Right ventricle myocardium superior (tissue), 1 donor: Measurements from ENCODE around the gene LYPD5. TPM values are rescaled to one million over a fixed set of nuclear protein-coding genes. Genes with fewer than 3 reads are reported as not detected.
"Not testable (repeated sequence)": the region's sequence is repeated elsewhere in the genome, so short reads cannot be mapped to it uniquely, and the experiment has no call there.

Experiments
- ATAC-seq: fragments of 200-7000 bp; cut with Tn5 transposase; one replicate; pipeline ENCODE4 v1.9.1; 2020; ENCODE audit warnings: mild to moderate bottlenecking; ENCODE audit not compliant: poor library complexity
- DNase-seq: peaks from one replicate; pipeline ENCODE4 v3.0.0-alpha.2; 2020
- intact Hi-C: fragments of 100-400 bp; cut with DNase I; formaldehyde crosslinking; loops from one replicate; pipeline ENCODE4 v1.11.2; 2022
- total RNA-seq: library from RNA; stranded (reverse); fragmentation: NEBNext Ultra II Directional; extraction: Animal tissue kit (Norgen Biotek cat#: 25700); gene quantifications from one replicate; pipeline ENCODE4 v1.2.1, GENCODE V29; 2021
- donor health status: DM: no; HTN: yes; CAD: no; lungs with severe emphysema.

LYPD5 gene
- total RNA-seq, 1 donor from 2014 or later = 0.89 TPM

DNA sequence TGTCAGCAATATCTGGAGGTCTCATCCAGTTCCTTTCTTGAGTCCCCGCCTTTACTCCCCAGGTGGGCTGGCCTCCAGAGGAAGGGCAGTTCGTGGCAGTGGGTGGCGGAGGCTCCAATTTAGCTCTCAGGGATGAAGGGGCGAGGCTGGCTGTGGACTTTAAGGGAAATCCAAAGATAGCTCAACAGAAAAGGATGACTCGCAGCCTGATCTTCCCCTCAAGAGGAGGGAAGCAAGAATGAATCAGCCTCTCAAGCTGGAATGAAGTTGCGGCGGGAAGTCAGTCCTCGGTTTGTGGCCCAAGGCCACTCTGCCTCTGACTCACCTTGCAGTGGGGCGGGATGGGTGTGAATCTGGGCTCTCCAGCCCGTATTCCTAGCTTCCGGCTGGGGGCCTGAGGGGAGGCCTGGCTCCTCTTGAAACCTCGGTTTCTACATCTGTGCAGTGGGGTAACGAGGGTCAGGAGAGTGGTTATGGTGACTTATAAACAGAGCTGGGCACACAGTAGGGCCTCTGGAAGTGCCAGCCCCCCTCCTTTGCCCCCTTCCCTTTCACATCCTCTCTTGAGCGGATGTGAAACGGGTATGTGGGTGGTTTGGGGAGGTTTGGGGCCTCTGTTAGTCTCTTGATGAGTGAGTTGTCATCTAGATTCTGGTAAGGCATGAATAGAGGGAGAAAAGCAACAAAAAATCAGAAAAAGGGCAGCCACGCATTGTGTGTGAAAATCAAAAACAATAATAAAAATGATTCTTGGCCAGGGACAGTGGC is 37.0 kb downstream of the LYPD5 start:
- intact Hi-C loops = no loop called here
- peak; percentile 57 for ATAC-seq
- peak; percentile 61 for DNase-seq

DNA sequence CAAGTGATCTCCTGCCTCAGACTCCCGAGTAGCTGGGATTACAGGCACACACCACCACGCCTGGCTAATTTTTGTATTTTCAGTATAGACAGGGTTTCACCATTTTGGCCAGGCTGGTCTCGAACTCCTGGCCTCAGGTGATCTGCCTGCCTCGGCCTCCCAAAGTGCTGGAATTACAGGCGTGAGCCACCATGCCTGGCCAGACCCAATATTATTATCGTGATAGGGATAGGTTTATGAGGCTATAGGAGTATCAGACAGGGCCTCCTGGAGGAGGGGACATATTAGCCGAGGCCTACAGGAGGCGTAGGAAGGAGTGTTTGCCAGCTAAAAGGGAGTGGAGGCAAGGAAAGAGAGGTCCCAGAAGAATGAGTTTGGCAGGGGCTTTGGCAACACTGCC is 37.6 kb downstream of the LYPD5 start:
- intact Hi-C loops, DNase-seq, ATAC-seq: not testable (repeated sequence)

DNA sequence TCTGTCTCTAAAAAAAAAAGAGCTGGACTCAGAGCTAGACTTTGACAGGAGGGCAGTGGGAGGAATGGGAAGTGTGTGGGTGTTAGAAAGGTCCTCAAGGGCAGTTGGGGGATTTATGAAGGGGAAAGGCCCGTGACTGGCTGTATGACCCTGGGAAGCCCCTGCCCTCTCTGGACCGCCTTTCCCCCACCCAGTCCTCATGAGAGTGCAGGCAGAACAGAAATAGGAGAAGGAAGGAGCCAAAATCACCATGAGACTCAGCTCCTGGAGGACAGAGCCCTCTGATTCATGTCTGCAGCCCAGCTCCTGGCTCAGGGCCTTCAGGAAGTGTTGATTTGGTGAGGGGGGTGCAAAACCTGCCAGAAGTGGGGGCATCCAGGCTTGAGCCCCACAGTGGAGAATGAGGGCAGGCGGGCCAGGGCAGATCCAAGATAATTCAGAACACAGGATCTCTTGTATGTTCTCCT is 38.7 kb downstream of the LYPD5 start:
- ATAC-seq (no peak), DNase-seq (no peak)
- intact Hi-C loops = no loop called here

DNA sequence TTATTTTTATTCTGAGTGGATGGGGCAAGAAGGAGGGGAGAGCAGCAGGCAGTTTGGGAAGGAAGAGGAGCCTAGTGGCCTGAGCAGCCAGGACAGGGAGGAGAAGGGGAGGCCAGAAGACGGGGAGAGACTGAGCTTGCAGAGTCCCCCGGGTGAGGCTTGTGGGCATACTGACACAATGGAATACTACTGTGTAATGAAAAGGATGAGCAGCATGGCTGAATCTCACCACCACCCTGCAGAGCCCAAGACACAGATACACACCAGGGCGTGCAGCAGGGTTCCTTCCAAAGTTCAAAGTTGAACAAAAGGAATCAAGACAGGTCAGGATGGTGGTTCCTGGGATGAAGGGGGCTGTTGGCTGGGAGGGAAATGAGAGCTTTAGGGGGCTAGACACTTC is 39.4 kb downstream of the LYPD5 start:
- intact Hi-C loops = no loop called here
- DNase-seq (no peak), ATAC-seq (no peak)

DNA sequence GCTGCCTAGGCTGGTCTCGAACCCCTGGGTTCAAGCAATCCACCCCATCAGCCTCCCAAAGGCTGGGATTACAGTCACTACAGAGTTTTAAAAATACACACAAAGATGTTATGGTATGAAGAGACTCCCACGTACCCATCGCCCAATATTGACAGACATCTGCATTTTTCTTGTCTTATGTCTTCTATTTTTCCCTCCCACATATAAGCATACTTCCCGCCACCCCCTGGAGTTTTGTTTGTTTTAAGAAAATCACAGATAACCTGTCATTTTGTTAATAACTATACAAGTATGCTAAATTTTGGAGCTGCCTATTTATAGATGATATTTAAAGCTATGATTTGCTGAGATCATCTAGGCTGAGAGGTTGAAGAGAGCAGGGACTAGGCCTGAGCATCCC is 41.3 kb downstream of the LYPD5 start:
- intact Hi-C loops = no loop called here
- DNase-seq = no peak
- no peak for ATAC-seq

DNA sequence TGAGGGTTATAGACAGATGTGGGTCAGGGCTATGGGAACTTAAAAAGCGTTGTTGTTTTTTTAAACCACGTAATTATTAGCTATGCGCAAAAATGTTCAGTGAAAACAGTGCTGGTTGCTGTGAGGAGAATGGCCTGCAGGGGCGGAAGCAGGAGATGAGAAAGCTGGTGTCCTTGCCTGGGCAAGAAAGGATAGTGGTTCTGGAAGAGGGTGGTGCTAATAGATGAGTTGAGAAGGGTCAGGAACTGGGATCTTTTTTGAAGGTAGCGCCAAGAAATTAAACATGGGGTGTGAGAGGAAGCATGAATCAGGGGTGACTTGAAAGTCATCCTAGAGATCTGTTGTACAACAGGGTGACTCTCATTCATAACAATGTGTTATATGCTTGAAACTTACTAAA is 42.7 kb downstream of the LYPD5 start:
- DNase-seq = no peak
- ATAC-seq = no peak
- intact Hi-C loops = no loop called here

DNA sequence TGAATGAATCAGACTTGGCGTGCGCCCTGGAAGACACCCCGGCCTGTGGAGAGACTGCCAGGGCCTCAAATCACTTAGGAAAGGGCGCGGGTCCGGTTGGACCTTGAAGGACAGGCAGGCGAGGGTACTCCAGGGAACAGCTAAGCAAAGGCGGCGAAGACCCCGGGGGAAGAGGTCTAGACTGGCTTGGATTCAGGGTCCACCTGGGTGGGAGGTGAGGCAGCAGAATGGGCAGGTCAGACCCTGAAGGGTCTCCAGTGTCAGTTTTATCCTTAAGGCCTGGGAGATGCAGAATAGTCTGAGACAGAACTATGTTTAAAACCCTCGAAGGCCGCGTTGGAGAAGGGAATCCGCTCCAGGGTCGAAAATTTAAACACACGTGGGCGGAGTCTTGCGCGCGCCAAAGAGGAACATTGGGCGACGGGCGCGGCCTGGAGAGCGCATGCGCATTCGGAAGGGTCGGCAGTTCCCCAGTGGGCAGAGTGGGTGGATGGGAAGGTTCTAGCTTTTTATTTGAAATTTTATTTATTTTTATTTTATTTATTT is 46.9 kb downstream of the LYPD5 start:
- ATAC-seq (peak; percentile 82), DNase-seq (peak; percentile 90)
- intact Hi-C loops = no loop called here

DNA sequence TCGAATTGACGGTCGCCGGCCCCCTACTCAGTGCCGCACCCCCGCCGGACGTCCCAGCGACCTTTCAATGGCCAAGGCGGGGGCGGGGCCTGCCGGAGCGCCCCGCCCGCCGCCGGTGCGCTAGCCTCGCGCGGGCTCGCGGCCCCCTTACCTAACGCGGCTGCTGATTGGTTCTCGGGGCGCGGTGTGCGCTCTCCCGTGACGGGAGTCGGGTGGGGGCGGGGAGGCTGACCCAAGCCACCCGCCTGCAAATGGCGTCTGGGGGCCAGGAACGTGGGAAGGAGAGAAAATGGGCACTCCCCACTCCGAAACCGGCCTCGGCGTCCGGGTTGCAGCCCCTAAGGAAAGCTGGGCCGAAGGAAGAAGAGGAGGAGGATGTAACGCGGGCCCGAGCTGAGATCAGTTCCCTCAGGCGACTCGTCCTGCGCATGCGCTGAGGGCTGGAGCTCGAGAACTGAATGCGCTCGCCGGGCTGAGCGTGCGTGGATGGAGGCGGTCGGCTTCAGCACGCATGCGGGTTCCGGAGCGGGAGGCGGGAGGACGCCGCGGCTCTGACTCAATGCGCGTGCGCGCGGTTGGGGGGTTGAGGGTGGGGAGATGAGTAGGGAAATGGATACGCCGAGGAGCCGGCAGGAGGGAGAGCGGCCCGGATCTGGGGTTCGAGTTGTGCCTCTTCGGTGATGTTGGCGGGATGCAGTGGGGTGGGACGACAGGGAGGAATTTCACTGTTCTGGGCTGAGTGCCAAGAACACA is 47.6 kb downstream of the LYPD5 start, which contains the start of gene SMG9:
TSS of gene SMG9 (minus strand) at position 460 of the 753 bp plus-strand sequence. CDS start 4,221 bp downstream, outside the sequence.
- DNase-seq (peak; percentile 99), ATAC-seq (peak; percentile 97)
- intact Hi-C loops = no loop called here

DNA sequence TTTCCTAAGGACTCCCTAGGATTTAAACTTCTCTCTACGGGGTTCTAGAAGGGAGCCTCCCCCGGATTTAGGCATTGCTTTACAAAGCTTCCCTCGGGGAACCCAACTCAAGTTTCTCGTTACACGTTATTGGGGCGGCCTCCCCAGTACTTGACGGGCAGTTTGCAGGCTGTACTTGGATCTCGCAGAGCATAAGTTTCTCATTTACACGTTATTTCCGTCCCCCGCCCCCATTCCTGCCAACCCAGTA is 48.1 kb downstream of the LYPD5 start:
- ATAC-seq (no peak), DNase-seq (no peak)
- intact Hi-C loops = no loop called here

DNA sequence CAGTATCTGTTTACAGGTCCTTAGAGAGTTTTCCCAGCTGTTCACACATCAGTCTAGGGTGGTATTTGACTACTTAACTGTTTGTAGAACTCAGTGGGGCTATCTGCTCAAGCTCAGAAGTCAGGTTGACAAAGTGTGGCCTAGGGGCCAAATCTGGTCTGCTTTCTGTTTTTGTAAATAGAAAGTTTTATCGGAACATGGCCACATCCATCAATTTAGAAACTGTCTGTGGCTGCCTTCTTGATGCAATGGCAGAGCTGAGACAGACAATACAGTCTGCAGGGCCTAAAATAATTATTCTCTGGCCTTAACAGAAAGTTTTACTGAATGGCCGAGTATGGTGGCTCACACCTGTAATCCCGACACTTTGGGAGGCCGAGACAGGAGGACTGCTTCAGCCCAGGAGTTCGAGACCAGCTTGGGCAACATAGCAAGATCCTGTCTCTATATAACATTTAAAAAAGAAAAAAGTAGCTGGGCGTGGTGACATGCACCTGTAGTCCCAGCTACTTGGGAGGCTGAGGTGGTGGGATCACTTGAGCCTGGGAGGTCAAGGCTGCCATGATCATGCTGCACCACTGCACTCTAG is 49.9 kb downstream of the LYPD5 start:
- DNase-seq = no peak
- no peak for ATAC-seq
- intact Hi-C loops = no loop called here

DNA sequence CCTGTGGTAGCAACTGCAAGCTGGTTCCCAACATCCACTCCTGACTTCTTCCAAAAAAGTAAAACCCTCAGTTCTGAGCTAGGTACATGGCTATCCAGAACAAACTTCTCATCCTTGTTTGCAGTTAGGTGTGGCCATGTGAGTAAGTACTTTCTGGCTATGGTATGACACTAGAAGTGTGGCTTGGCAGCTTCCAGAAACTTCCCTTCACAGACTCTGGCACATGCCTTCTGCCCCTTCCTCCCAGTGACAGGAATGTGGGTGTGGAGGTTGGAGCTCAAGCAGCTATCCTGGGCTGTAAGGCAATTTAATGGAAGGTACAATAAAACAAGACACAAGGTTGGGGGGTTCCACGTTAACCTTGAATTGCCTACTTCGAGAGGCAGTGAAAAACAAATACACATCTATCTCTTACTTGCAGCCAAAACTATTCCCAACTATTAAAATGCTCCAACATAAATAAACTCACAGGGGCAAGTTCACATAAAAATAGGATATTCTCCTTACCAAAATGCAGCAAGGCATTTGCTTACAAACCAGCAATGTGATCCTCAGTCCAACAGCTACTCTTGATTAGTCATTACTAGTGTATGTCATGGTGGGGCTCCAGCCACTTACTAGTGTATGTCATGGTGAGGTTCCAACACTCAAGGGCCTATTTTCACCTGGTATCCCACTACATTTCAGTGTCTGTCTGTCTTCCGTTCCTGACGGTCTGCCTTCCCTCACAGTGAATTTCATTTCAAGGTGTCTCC is 50.6 kb downstream of the LYPD5 start:
- intact Hi-C loops = no loop called here
- ATAC-seq (no peak), DNase-seq (no peak)

DNA sequence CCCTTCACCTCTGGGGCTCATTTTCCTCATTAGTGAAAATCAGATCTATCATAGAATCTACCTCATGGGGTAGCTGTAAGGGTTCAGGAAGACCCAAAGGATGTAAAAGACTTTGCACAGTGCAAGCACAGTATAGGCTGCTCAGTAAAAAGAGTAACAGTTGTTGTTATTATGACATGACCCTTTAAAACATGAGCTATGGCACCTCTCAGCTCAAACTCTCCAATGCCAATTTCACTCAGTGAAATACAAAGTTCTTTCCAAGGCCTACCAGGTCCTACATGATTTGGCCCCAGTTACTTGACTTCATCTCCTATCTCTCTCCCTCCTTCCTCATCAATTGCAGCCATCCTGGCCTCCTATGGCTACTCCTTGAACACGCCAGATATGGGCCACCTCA is 52.3 kb downstream of the LYPD5 start:
- ATAC-seq (no peak), DNase-seq (no peak)
- intact Hi-C loops = loop anchor here (10.0 kb wide), 1 partner anchor 65 kb away; no protein-coding TSS in a partner anchor

DNA sequence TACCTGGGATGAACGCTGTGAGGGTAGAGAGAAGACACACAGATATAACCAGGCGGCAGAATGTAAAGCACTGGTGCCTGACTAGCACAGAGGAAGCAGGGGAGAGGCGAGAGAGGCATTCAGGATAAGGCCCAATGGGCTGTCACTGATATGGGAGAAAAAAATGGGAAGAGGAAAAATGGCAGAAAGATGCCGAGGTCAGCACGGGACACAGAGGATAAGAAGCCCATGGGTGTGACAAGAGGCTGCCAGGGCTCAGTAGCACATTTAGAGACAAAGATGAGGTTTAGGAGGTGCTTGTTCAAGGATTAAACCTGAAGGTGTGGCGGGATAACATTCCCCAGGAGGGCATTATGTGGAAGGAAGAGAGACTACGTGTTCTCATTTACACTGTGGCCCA is 53.1 kb downstream of the LYPD5 start:
- no peak for DNase-seq
- intact Hi-C loops = loop anchor here (10.0 kb wide), 1 partner anchor 66 kb away; no protein-coding TSS in a partner anchor
- ATAC-seq = no peak

DNA sequence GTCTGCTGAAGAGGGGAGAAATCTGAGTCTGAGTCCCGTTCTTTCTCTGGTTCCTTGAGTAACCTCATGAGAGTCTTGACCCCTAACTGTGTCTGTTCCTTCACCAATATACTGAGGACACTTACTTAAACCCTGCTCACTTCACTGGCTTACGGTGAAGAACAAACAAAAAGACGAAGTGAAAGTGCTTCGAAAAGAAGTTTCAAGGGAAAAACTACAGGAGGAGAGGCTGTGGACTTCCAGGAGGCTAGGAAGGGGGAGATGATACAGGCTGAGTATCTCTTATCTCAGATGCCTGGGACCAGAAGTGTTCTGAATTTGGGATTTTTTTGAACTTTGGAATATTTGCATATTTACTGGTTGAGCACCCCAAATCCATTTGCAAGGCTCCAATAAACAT is 53.6 kb downstream of the LYPD5 start:
- ATAC-seq (no peak), DNase-seq (no peak)
- intact Hi-C loops = loop anchor here (10.0 kb wide), 1 partner anchor 66 kb away; no protein-coding TSS in a partner anchor

DNA sequence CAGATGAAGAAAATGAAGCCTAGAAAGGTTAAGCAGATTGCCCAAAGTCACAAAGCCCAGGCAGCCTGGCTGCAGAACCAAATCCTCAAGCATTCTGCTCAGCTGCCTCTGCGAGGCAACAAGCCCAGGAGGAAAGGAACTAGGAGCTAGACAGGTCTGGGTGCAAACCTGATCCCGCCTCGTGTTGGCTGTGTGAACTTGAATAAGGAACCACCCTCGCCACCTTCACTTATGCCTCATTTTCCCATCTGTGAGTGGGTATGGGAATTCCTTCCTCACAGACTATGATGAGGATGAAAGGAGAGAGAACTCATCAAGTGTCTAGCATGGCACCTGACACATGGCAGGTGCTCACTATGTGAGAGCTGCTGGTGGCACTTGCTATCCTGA is 54.0 kb downstream of the LYPD5 start:
- DNase-seq (no peak), ATAC-seq (no peak)
- intact Hi-C loops = loop anchor here (10.0 kb wide), 1 partner anchor 67 kb away; no protein-coding TSS in a partner anchor

DNA sequence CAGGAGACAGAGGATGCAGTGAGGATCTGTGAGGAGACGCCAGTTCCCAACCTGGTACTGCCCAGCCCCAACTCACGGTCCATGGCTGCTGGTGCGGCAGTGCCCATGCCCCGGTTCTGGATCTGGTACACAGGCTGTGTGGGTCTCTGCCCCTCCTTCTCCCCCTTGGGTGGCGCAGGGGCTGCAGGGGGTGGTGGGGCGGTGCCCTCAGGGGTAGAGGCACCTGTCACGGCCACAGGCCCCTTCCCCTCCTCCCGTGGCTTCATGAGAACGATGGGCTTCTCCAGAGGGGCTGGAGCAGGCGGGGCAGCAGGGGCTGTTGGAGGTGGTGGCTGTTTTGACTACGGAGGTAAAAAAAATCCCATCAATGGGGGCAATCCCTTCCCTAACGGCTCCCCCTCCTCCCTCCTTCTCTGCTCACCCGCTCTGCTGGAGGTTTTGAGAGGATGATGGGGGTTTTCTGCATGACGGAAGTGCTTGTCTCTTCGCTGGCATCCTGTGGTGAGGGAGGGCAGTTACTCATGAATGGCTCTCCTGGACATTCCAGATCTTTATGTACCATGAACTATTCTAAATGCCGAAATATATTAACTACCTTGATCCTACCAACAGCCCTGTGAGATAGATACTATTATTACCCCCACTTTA is 54.6 kb downstream of the LYPD5 start:
- intact Hi-C loops = loop anchor here (10.0 kb wide), 1 partner anchor 67 kb away; no protein-coding TSS in a partner anchor
- no peak for DNase-seq
- ATAC-seq = no peak
